HUES64 (cell line): ENCODE measurements around the gene TRPV6.

Experiments used
- H3K27ac ChIP-seq: 2 replicates; pipeline ENCODE4 v1.7.0; 2013; ENCODE audit warnings: low read depth, low read length, inconsistent platforms
- H3K27me3 ChIP-seq: 2 replicates; pipeline ENCODE4 v1.6.1; 2013; ENCODE audit warnings: mild to moderate bottlenecking, low read length; ENCODE audit not compliant: insufficient read depth
- H3K36me3 ChIP-seq: 2 replicates; pipeline ENCODE4 v1.6.1; 2013; ENCODE audit warnings: mild to moderate bottlenecking, low read length; ENCODE audit not compliant: insufficient read depth
- H3K4me1 ChIP-seq: 2 replicates; pipeline ENCODE4 v1.6.1; 2013; ENCODE audit warnings: mild to moderate bottlenecking, low read length, moderate library complexity; ENCODE audit not compliant: insufficient read depth
- H3K4me3 ChIP-seq: 2 replicates; pipeline ENCODE4 v1.5.1; 2013; ENCODE audit warnings: mild to moderate bottlenecking, low read length, moderate library complexity
- H3K9ac ChIP-seq: 2 replicates; pipeline ENCODE4 v1.6.1; 2013; ENCODE audit warnings: mild to moderate bottlenecking, low read depth, low read length
- H3K9me3 ChIP-seq: 2 replicates; pipeline ENCODE4 v1.6.1; 2013; ENCODE audit warnings: low read depth, low read length; ENCODE audit not compliant: insufficient read depth
- WGBS: fragments of 150-250, 120-280 bp; methylation state at CpG from one replicate; pipeline ENCODE4 v1.1.7; 2013; ENCODE audit warnings: missing lambda C conversion rate; 5-methylcytosine and 5-hydroxymethylcytosine counted together

Gene TRPV6

DNA sequence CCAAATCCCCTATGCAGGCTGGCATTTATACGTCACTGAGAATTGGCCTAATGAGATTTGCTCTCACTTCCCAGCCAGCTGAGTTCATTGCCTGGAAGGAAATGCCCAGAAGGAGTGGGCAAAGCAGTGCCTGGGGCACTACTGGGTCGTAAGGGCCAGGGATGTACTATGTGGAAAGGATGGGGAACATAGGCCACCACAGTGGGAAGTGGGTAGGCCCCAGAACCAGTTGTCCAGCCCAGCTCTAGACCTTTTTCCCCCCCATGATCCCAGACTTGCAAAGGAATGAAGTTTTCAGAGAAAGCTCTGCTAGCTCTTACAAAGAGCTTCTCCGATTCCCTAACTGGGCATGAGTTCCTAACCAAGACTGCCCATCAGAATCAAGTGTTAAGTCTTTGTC is 34.1 kb upstream of the TRPV6 start:
- Histone ChIP-seq H3K4me1 (no peaks in the 10 kb centered on the region), H3K9ac (no peak overlapping the region), H3K9me3 (no peaks in the 10 kb centered on the region), H3K4me3 (no peak overlapping the region), H3K36me3 (no peaks in the 10 kb centered on the region), H3K27ac (no peak overlapping the region), H3K27me3 (no peaks in the 10 kb centered on the region)
- 93% methylated on average over 3 of the region's 3 CpGs for WGBS

DNA sequence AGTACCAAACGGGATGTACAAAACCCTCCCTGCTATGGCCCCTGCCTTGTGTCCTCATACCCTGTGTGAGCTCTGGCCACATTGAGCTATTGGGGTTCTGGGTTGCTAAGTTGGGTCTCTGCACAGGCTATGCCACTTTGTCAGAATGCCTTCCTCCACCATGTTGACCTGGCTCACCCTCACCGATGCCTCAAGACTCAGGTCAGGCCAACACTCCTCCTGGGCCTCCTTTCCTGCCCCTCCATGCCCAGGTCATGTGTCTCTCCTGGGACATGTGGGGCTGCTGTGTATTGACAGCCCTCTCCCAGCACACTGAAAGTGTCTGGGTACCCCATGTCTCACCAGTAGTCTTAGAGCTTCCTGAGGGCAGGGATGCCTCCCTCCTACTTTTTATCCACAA is 33.4 kb upstream of the TRPV6 start:
- Histone ChIP-seq H3K27ac (no peak overlapping the region), H3K4me3 (no peak overlapping the region), H3K36me3 (no peaks in the 10 kb centered on the region), H3K27me3 (no peaks in the 10 kb centered on the region), H3K9me3 (no peaks in the 10 kb centered on the region), H3K9ac (no peak overlapping the region), H3K4me1 (no peaks in the 10 kb centered on the region)
- 99% methylated on average over 2 of the region's 2 CpGs for WGBS

DNA sequence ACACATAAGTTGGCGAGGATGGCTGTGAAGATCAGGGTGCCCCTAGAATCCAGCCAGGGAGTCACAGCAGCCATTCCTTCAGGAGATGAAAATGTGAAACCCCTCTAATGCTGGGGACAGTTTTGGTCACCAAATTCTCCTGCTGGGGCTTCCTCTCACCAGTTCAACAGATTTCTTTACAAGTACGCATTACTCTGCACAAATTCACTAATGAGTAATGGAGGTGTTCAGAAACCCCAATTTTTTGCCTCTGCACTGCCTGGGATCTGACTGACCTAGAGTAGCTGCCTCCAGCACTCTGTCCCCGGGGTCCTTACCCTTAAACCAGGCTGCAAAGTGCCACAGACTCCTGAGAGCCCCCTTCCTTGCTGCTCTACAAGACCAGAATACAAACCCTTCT is 31.9 kb upstream of the TRPV6 start:
- no peaks in the 10 kb centered on the region for H3K4me1 ChIP-seq

DNA sequence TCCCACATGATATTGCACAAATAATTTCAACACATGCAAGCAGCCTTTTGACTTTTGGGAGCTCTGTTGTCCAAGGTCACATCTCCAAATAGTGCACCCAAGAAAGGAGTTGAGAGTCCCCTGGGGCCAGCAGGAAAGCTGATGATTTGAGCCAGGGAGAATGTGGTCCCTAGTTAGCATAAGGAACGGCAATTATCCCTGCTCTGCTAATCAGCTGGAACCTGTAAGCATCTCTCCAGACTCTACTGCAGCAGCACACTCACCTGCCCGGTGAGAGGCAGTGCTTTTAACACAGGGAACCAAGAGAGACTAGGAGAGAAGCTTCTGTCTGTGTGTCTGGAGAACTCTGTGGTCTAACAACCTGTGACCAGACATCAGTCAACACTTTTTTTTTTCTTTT is 31.0 kb upstream of the TRPV6 start:
- Histone ChIP-seq H3K4me3 (no peak overlapping the region), H3K9ac (no peak overlapping the region), H3K36me3 (no peaks in the 10 kb centered on the region), H3K9me3 (no peaks in the 10 kb centered on the region), H3K4me1 (no peaks in the 10 kb centered on the region; the same call in 1 of the 2 replicates), H3K27ac (no peak overlapping the region), H3K27me3 (no peaks in the 10 kb centered on the region)
- WGBS = 65% methylated on average over 2 of the region's 2 CpGs

More for the DNA sequence above, 31.9 kb upstream of the TRPV6 start:
- Histone ChIP-seq H3K4me3 (no peak overlapping the region), H3K27me3 (no peaks in the 10 kb centered on the region), H3K36me3 (no peaks in the 10 kb centered on the region), H3K9ac (no peak overlapping the region), H3K27ac (no peak overlapping the region), H3K9me3 (no peaks in the 10 kb centered on the region)
- 91% methylated on average over 3 of the region's 3 CpGs for WGBS

DNA sequence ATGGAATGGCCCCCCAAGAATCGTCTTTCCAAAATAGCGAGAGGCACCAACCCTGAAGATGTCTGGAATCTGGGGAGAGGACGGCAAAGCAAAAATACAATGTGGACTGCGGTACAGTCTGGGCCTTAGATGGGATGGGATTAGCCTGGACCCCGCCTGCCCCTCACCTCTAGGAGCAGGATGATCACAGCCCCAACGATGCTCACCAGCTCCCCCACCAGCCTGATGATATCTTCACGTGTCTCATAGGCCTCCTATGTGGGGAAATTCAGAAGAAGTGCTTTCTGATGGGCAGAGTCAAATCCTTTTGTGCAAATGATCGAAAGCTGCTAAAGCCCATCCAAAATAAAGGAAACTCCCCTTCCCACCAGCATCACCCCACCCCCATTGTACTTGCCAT is 29.8 kb upstream of the TRPV6 start:
- H3K9me3 ChIP-seq = no peaks in the 10 kb centered on the region
- no peak overlapping the region for H3K4me3 ChIP-seq
- H3K9ac ChIP-seq = no peak overlapping the region
- H3K4me1 ChIP-seq = no peaks in the 10 kb centered on the region; the same call in 1 of the 2 replicates
- 89% methylated on average over 8 of the region's 8 CpGs for WGBS
- no peaks in the 10 kb centered on the region for H3K36me3 ChIP-seq
- H3K27me3 ChIP-seq = no peaks in the 10 kb centered on the region
- no peak overlapping the region for H3K27ac ChIP-seq

DNA sequence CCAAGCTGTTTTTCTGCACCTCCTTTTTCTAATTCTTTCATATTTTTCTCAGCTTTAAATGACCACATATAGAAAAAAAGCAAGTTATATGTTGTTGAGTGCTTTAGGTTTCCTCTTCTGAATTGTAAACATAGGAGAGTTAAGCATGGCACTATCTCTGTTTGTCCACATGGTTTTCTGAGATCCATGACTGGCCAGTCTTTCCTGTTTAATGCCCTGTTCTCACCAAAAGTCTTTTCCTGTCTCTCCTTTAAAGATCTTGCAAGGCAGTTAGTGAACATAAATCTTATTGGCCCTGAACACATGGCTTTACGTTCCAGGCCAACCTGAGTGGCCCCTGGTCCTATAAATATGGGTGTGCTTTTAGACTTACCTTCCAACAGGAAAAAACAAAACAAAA is 28.6 kb upstream of the TRPV6 start:
- no peaks in the 10 kb centered on the region for H3K9me3 ChIP-seq
- H3K4me1 ChIP-seq = no peaks in the 10 kb centered on the region; the same call in 1 of the 2 replicates
- H3K27me3 ChIP-seq = no peaks in the 10 kb centered on the region
- H3K4me3 ChIP-seq = no peak overlapping the region
- no peak overlapping the region for H3K27ac ChIP-seq
- H3K9ac ChIP-seq = no peak overlapping the region
- no peaks in the 10 kb centered on the region for H3K36me3 ChIP-seq
- no CpG with 5 or more reads among the region's 1 CpG for WGBS

DNA sequence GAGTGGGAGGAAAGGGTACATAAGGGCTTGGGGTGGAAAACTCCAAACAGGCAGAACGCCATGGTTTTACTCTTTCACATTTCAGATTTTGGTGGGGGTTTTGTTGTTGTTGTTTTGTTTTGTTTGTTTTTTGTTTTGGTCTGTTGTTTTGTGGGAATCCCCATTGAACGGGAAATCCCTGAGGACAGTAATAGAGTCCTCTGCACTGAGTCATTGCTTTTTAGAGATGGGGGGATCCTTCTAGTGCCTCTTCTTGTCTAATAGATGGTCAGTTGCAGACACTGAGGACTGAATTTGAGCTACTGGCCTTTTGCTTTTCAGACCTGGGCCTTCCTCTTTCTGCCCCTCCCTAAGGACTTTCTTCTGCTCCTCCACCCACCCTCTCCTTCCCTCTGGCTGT is 28.0 kb upstream of the TRPV6 start:
- no peaks in the 10 kb centered on the region for H3K27me3 ChIP-seq
- no peaks in the 10 kb centered on the region for H3K36me3 ChIP-seq
- H3K27ac ChIP-seq = no peak overlapping the region
- H3K4me1 ChIP-seq = no peaks in the 10 kb centered on the region; the same call in 1 of the 2 replicates
- no peak overlapping the region for H3K4me3 ChIP-seq
- WGBS = 88% methylated on average over 2 of the region's 2 CpGs
- H3K9ac ChIP-seq = no peak overlapping the region
- no peaks in the 10 kb centered on the region for H3K9me3 ChIP-seq

DNA sequence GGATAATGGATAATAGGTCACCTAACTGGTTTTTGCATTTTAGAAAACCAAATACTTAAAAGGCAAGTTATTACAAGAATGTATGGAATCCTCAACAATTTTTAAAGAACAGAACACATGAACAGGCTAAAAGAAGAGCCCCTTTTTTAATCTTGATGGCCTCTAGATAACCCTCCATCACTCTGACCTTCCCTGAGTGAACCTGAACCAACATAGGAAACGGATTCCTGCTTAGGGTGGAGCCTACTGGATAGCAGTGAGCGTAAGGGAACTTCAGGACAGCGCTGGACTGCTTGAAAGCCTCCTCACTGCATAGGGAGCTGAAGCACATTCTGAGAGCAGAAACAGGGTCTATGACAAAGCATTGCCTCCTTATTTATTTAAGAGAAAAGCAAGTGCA is 27.5 kb upstream of the TRPV6 start:
- WGBS = 81% methylated on average over 3 of the region's 3 CpGs
- Histone ChIP-seq H3K27ac (no peak overlapping the region), H3K36me3 (no peaks in the 10 kb centered on the region), H3K4me3 (no peak overlapping the region), H3K9ac (no peak overlapping the region), H3K27me3 (no peaks in the 10 kb centered on the region), H3K9me3 (no peaks in the 10 kb centered on the region), H3K4me1 (no peaks in the 10 kb centered on the region; the same call in 1 of the 2 replicates)

DNA sequence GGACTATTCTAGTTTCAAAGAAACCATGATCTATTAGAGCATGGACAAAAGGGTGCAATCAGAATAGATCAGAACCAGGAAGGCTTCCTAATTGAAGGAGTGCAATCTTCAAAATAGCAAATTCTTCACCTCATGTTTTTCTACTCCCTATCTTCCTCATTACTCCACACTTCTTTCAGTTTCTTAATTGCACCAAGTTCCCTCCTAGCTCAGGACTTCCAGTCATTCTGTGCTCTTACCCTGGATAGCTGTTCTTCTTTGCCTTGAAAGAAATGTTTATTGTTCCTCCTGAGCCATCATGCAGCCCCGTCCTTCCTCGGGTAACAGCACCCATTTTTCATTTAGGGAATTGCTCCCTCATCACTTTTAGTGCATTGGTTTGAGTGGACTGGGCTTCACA is 24.9 kb upstream of the TRPV6 start:
- Histone ChIP-seq H3K4me3 (no peak overlapping the region), H3K27me3 (no peaks in the 10 kb centered on the region), H3K36me3 (no peaks in the 10 kb centered on the region), H3K9ac (no peak overlapping the region), H3K27ac (no peak overlapping the region), H3K4me1 (no peaks in the 10 kb centered on the region; the same call in 1 of the 2 replicates), H3K9me3 (peaks cover 15% of the 10 kb centered on the region; the same call in 1 of the 2 replicates)
- 96% methylated on average over 2 of the region's 2 CpGs for WGBS

DNA sequence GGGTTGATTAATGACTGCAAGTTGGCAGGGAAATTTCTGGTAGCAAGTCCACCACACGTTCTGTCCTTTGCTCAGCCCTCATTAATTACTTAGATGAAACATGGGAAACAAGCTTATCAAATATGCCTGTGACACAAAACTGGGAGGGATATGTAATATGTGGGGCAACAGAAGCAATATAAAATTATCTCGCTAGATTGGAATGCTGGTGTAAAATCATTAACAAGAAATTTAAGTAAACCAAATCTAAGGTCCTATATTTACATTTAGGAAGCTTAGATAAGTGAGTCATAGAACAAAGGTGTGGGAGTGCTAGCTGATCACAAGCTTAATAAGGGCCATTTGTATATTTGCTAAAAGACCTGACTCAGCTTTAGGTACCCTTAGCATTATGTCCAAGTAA is 24.5 kb upstream of the TRPV6 start:
- Histone ChIP-seq H3K9ac (no peak overlapping the region), H3K4me1 (no peaks in the 10 kb centered on the region; the same call in 1 of the 2 replicates)
- WGBS = 83% methylated on average over 1 of the region's 2 CpGs

DNA sequence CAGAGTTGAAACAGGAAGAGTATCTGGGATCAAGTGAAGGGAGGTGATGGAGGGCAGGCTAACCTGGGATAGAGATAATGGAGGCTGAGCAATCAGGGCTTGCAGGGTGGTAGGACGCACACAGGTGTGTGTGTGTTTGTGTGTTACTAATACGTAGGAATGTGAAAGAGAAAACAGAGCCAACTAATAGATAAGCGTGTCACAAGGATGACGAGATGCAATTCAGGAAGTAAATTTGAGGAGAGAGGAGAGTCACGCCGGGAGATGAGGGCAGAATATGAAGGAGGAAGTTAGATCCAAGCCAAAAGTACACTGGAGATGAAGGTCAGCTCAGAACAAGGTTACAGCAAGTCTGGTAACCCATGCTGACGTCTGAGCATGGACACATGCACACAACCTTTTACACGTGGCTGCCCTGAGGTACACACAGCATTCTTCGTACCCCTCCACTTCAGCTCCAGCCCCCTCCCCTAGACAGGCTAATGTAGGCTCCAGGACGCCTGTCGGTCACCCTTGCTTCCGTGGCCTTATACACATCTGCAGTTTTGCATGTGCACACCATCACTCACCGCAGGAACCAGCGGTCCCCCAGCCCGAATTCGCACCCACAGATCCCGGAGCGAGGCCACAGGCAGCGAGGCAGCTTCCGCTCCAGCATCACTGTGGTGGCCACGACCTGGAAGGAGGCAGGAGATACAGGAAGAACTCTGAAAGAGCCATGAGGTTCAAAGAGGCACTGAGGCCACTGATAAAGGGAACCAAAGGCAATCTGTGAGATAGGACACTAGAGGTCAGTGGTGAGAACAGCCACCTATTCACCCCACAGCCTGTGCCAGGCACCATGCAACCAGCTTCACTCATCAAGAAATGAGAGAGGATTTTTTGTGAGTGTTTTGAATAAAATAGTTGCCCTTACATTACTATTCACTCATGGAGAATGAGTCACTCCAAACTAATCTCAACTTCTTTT is 23.7 kb upstream of the TRPV6 start:
- H3K27ac ChIP-seq = no peak overlapping the region
- no peak overlapping the region for H3K9ac ChIP-seq
- 89% methylated on average over 21 of the region's 21 CpGs for WGBS

More for the DNA sequence above, 24.5 kb upstream of the TRPV6 start:
- Histone ChIP-seq H3K27ac (no peak overlapping the region), H3K4me3 (no peak overlapping the region), H3K36me3 (no peaks in the 10 kb centered on the region), H3K9me3 (peaks cover 19% of the 10 kb centered on the region), H3K27me3 (no peaks in the 10 kb centered on the region)

More for the DNA sequence above, 23.7 kb upstream of the TRPV6 start:
- H3K4me3 ChIP-seq = no peak overlapping the region
- peaks cover 28% of the 10 kb centered on the region for H3K9me3 ChIP-seq
- no peaks in the 10 kb centered on the region; the same call in 1 of the 2 replicates for H3K4me1 ChIP-seq
- no peaks in the 10 kb centered on the region for H3K36me3 ChIP-seq
- no peaks in the 10 kb centered on the region for H3K27me3 ChIP-seq
